Astrocyte (in vitro differentiated cells and primary cell): Measurements from ENCODE around the gene UPF2. TPM values are rescaled to one million over a fixed set of nuclear protein-coding genes. Genes with fewer than 3 reads are reported as not detected.
"Not testable (repeated sequence)": the region's sequence is repeated elsewhere in the genome, so short reads cannot be mapped to it uniquely, and the experiment has no call there.

Experiments used
- DNase-seq: peaks from one replicate; pipeline ENCODE4 v3.0.0-alpha.2; 2010; ENCODE audit warnings: low read depth
- FAIRE-seq: peaks from 2 replicates; lab custom pipeline; 2011; peaks lifted over from hg19 to GRCh38; lab: Jason Lieb, UNC
- H2AFZ ChIP-seq: 2 replicates; pipeline ENCODE4 v1.6.0; 2012; ENCODE audit warnings: low read depth, low read length, inconsistent platforms
- H3K27ac ChIP-seq: 2 replicates; pipeline ENCODE4 v1.5.1; 2011; ENCODE audit warnings: low read depth, low read length, inconsistent platforms
- H3K27me3 ChIP-seq: 2 replicates; pipeline ENCODE4 v1.6.0; 2011; ENCODE audit warnings: low read length, inconsistent platforms; ENCODE audit not compliant: insufficient read depth
- H3K36me3 ChIP-seq: 2 replicates; pipeline ENCODE4 v1.5.1; 2011; ENCODE audit warnings: low read length, inconsistent platforms; ENCODE audit not compliant: insufficient read depth
- H3K4me1 ChIP-seq: 2 replicates; pipeline ENCODE4 v1.5.1; 2011; ENCODE audit warnings: low read length, inconsistent platforms; ENCODE audit not compliant: insufficient read depth
- H3K4me2 ChIP-seq: 2 replicates; pipeline ENCODE4 v1.6.0; 2012; ENCODE audit warnings: low read length, inconsistent platforms
- H3K4me3 ChIP-seq: 2 replicates; pipeline ENCODE4 v1.5.1; 2011; ENCODE audit warnings: low read depth, mild to moderate bottlenecking, low read length, inconsistent platforms; ENCODE audit not compliant: insufficient read depth
- H3K79me2 ChIP-seq: 2 replicates; pipeline ENCODE4 v1.6.0; 2012; ENCODE audit warnings: mild to moderate bottlenecking, low read length, inconsistent platforms; ENCODE audit not compliant: insufficient read depth
- H3K9ac ChIP-seq: 2 replicates; pipeline ENCODE4 v1.6.0; 2012; ENCODE audit warnings: mild to moderate bottlenecking, low read length, inconsistent platforms
- H3K9me3 ChIP-seq: 2 replicates; pipeline ENCODE4 v1.5.1; 2012; ENCODE audit warnings: low read depth, mild to moderate bottlenecking, low read length, inconsistent platforms; ENCODE audit not compliant: insufficient read depth
- H4K20me1 ChIP-seq: 2 replicates; pipeline ENCODE4 v1.6.0; 2012; ENCODE audit warnings: low read length, inconsistent platforms; ENCODE audit not compliant: insufficient read depth
- H3K27ac Mint-ChIP-seq: one replicate; pipeline ENCODE4 v1.8.0; 2021; ENCODE audit warnings: mild to moderate bottlenecking, mixed read lengths; ENCODE audit not compliant: unreplicated experiment
- H3K27me3 Mint-ChIP-seq: one replicate; pipeline ENCODE4 v1.8.0; 2021; ENCODE audit warnings: low read depth, mixed read lengths; ENCODE audit not compliant: unreplicated experiment
- H3K36me3 Mint-ChIP-seq: one replicate; pipeline ENCODE4 v1.8.0; 2021; ENCODE audit warnings: low read depth, mixed read lengths; ENCODE audit not compliant: unreplicated experiment
- H3K4me1 Mint-ChIP-seq: one replicate; pipeline ENCODE4 v1.8.0; 2021; ENCODE audit warnings: low read depth, mixed read lengths; ENCODE audit not compliant: unreplicated experiment
- H3K4me3 Mint-ChIP-seq: one replicate; pipeline ENCODE4 v1.8.0; 2021; ENCODE audit warnings: mild to moderate bottlenecking, moderate library complexity, mixed read lengths; ENCODE audit not compliant: unreplicated experiment
- H3K9me3 Mint-ChIP-seq: one replicate; pipeline ENCODE4 v1.8.0; 2021; ENCODE audit warnings: mild to moderate bottlenecking, mixed read lengths; ENCODE audit not compliant: unreplicated experiment
- CTCF ChIP-seq: IDR thresholded peaks from 2 replicates; pipeline ENCODE4 v1.5.1; 2011; ENCODE audit warnings: low read depth, mild to moderate bottlenecking, inconsistent platforms, low read length, moderate library complexity; ENCODE audit not compliant: insufficient read depth
- EZH2 ChIP-seq: IDR thresholded peaks from 2 replicates; pipeline ENCODE4 v1.6.1; 2012; ENCODE audit warnings: mild to moderate bottlenecking, low read length, inconsistent platforms; ENCODE audit not compliant: insufficient read depth
- total RNA-seq: library from RNA; stranded (reverse); gene quantifications from 2 replicates; pipeline ENCODE4 v1.2.1, GENCODE V29; 2021

Gene UPF2
- total RNA-seq, 1 donor from 2014 or later: 23.2 TPM

- H3K27ac Mint-ChIP-seq: no peak overlapping the region
- peaks cover 5% of the 10 kb centered on the region for H3K4me1 Mint-ChIP-seq
- H3K79me2 ChIP-seq: no peaks in the 10 kb centered on the region
- peaks cover 2% of the 10 kb centered on the region for H3K36me3 Mint-ChIP-seq
- peaks cover 10% of the 10 kb centered on the region for H3K4me1 ChIP-seq
- H3K27me3 Mint-ChIP-seq: no peaks in the 10 kb centered on the region
- DNase-seq (no peak), FAIRE-seq (no peak)
- no peak overlapping the region for H3K4me3 ChIP-seq
- no peak overlapping the region for H3K9ac ChIP-seq
- H3K4me3 Mint-ChIP-seq: no peak overlapping the region
- H3K27ac ChIP-seq: no peak overlapping the region
- H3K36me3 ChIP-seq: no peaks in the 10 kb centered on the region
- H2AFZ ChIP-seq: no peak overlapping the region
- no peaks in the 10 kb centered on the region for H3K9me3 ChIP-seq
- TF ChIP-seq EZH2: no peak
- no peak for TF ChIP-seq CTCF
- peaks cover 1% of the 10 kb centered on the region for H3K9me3 Mint-ChIP-seq
- no peaks in the 10 kb centered on the region for H3K27me3 ChIP-seq
- no peak overlapping the region for H3K4me2 ChIP-seq
- H4K20me1 ChIP-seq: no peaks in the 10 kb centered on the region
Measured at GRCh38 chr10:11893749-11894278, 148.8 kb downstream of the UPF2 start.

GRCh38 chr10:11891776-11892486 is 150.7 kb downstream of the UPF2 start:
- no peak for TF ChIP-seq EZH2
- no peak for TF ChIP-seq CTCF
- H3K79me2 ChIP-seq: no peaks in the 10 kb centered on the region
- DNase-seq: no peak
- no peak overlapping the region for H3K4me3 Mint-ChIP-seq
- no peaks in the 10 kb centered on the region for H3K27me3 Mint-ChIP-seq
- no peak overlapping the region for H3K27ac Mint-ChIP-seq
- no peak overlapping the region for H2AFZ ChIP-seq
- no peak overlapping the region for H3K9ac ChIP-seq
- H3K27ac ChIP-seq: no peak overlapping the region
- no peaks in the 10 kb centered on the region for H3K4me1 Mint-ChIP-seq
- no peaks in the 10 kb centered on the region for H3K9me3 ChIP-seq
- no peaks in the 10 kb centered on the region for H3K4me1 ChIP-seq
- no peak overlapping the region for H3K4me3 ChIP-seq
- H3K9me3 Mint-ChIP-seq: peaks cover 1% of the 10 kb centered on the region
- H3K36me3 ChIP-seq: no peaks in the 10 kb centered on the region
- H4K20me1 ChIP-seq: no peaks in the 10 kb centered on the region
- peaks cover 2% of the 10 kb centered on the region for H3K36me3 Mint-ChIP-seq
- no peak for FAIRE-seq
- no peaks in the 10 kb centered on the region for H3K27me3 ChIP-seq
- H3K4me2 ChIP-seq: no peak overlapping the region

GRCh38 chr10:11889263-11889662 is 153.3 kb downstream of the UPF2 start:
- not testable (repeated sequence) for H3K27ac ChIP-seq, H3K9ac ChIP-seq, H3K4me1 ChIP-seq, H3K4me3 ChIP-seq, H2AFZ ChIP-seq, H3K36me3 ChIP-seq, H3K79me2 ChIP-seq, H3K4me2 ChIP-seq, H3K4me1 Mint-ChIP-seq, FAIRE-seq, H3K4me3 Mint-ChIP-seq, H3K27me3 Mint-ChIP-seq, H3K27me3 ChIP-seq, DNase-seq, H4K20me1 ChIP-seq, H3K27ac Mint-ChIP-seq, H3K9me3 ChIP-seq, H3K9me3 Mint-ChIP-seq, H3K36me3 Mint-ChIP-seq
